Trophoblast cell (in vitro differentiated cells and primary cell): ENCODE measurements around the gene GBP2.
A peak's percentile ranks its signal among the peaks of the same experiment; 100 is the strongest.

ENCODE experiments used
- DNase-seq, 2 donors: peaks; one replicate each; pipeline ENCODE4 v3.0.0-alpha.2; 2016
- H2AFZ ChIP-seq: 2 replicates; pipeline ENCODE4 v1.6.1; 2013; ENCODE audit warnings: low read length, moderate library complexity, mild to moderate bottlenecking; ENCODE audit not compliant: insufficient read depth, poor library complexity
- H2AK5ac ChIP-seq: 2 replicates; pipeline ENCODE4 v1.6.1; 2013; ENCODE audit warnings: mild to moderate bottlenecking, low read length
- H2BK120ac ChIP-seq: 2 replicates; pipeline ENCODE4 v1.6.1; 2013; ENCODE audit warnings: low read length, mild to moderate bottlenecking, moderate library complexity; ENCODE audit not compliant: insufficient read depth, poor library complexity
- H2BK12ac ChIP-seq: 2 replicates; pipeline ENCODE4 v1.6.1; 2013; ENCODE audit warnings: mild to moderate bottlenecking, low read length, moderate library complexity
- H2BK5ac ChIP-seq: 2 replicates; pipeline ENCODE4 v1.6.1; 2013; ENCODE audit warnings: low read length, low read depth, moderate library complexity, mild to moderate bottlenecking; ENCODE audit not compliant: poor library complexity
- H3K14ac ChIP-seq: 2 replicates; pipeline ENCODE4 v1.6.1; 2013; ENCODE audit warnings: mild to moderate bottlenecking, low read length
- H3K18ac ChIP-seq: 2 replicates; pipeline ENCODE4 v1.6.1; 2013; ENCODE audit warnings: mild to moderate bottlenecking, low read length
- H3K23ac ChIP-seq: 2 replicates; pipeline ENCODE4 v1.6.1; 2013; ENCODE audit warnings: low read length
- H3K27ac ChIP-seq: 2 replicates; pipeline ENCODE4 v1.5.1; 2013; ENCODE audit warnings: low read depth, mild to moderate bottlenecking, inconsistent platforms, low read length, moderate library complexity
- H3K27me3 ChIP-seq: 2 replicates; pipeline ENCODE4 v1.6.1; 2013; ENCODE audit warnings: inconsistent platforms, mild to moderate bottlenecking, low read length, moderate library complexity; ENCODE audit not compliant: insufficient read depth
- H3K36me3 ChIP-seq, 2 experiments: 1 replicate in 1 of 2; 2 replicates in 1 of 2; pipeline ENCODE4 v1.6.1; 2013; ENCODE audit warnings: low read length in 2 of 2, mild to moderate bottlenecking in 2 of 2, moderate library complexity in 1 of 2; ENCODE audit not compliant: insufficient read depth in 2 of 2, control insufficient read depth in 1 of 2
- H3K4ac ChIP-seq: 2 replicates; pipeline ENCODE4 v1.6.1; 2013; ENCODE audit warnings: low read depth, mild to moderate bottlenecking, low read length, moderate library complexity
- H3K4me1 ChIP-seq, 2 experiments: 1 replicate in 1 of 2; 2 replicates in 1 of 2; pipeline ENCODE4 v1.6.1; 2013; ENCODE audit warnings: low read length in 2 of 2, mild to moderate bottlenecking in 2 of 2, moderate library complexity in 1 of 2; ENCODE audit not compliant: insufficient read depth in 2 of 2, control insufficient read depth in 1 of 2
- H3K4me2 ChIP-seq: 2 replicates; pipeline ENCODE4 v1.6.1; 2013; ENCODE audit warnings: inconsistent platforms, mild to moderate bottlenecking, low read length, moderate library complexity
- H3K4me3 ChIP-seq: 2 replicates; pipeline ENCODE4 v1.5.1; 2013; ENCODE audit warnings: mild to moderate bottlenecking, low read depth, low read length, inconsistent platforms
- H3K79me1 ChIP-seq: one replicate; pipeline ENCODE4 v1.6.1; 2013; ENCODE audit warnings: low read length
- H3K79me2 ChIP-seq: 2 replicates; pipeline ENCODE4 v1.6.1; 2013; ENCODE audit warnings: low read length, mild to moderate bottlenecking; ENCODE audit not compliant: control insufficient read depth, insufficient read depth, poor library complexity
- H3K9ac ChIP-seq: 2 replicates; pipeline ENCODE4 v1.6.1; 2013; ENCODE audit warnings: mild to moderate bottlenecking, low read length
- H3K9me3 ChIP-seq: 2 replicates; pipeline ENCODE4 v1.6.1; 2013; ENCODE audit warnings: low read depth, mild to moderate bottlenecking, control low read depth, inconsistent platforms, low read length; ENCODE audit not compliant: insufficient read depth
- H4K12ac ChIP-seq: 2 replicates; pipeline ENCODE4 v1.6.1; 2013; ENCODE audit warnings: low read depth, mild to moderate bottlenecking, low read length, moderate library complexity
- H4K8ac ChIP-seq: 2 replicates; pipeline ENCODE4 v1.6.1; 2013; ENCODE audit warnings: low read depth, mild to moderate bottlenecking, low read length, moderate library complexity
- H4K91ac ChIP-seq: one replicate; pipeline ENCODE4 v1.6.1; 2013; ENCODE audit warnings: low read depth, mild to moderate bottlenecking, low read length, moderate library complexity
- WGBS: extraction: QIAGEN DNeasy Blood & Tissue Kit; methylation state at CpG from one replicate; pipeline ENCODE4 v1.1.7; 2013; ENCODE audit warnings: missing lambda C conversion rate; ENCODE audit not compliant: insufficient read length, insufficient coverage; ENCODE audit errors: extremely low coverage; 5-methylcytosine and 5-hydroxymethylcytosine counted together

The GBP2 gene

GRCh38 chr1:89112871-89113613 is 12.9 kb downstream of the GBP2 start:
- Histone ChIP-seq H4K12ac (no peak overlapping the region), H3K23ac (no peak overlapping the region), H2BK12ac (no peak overlapping the region), H3K4me3 (no peak overlapping the region), H2BK5ac (no peak overlapping the region), H3K4me2 (no peak overlapping the region), H2AFZ (no peak overlapping the region), H2BK120ac (no peak overlapping the region), H2AK5ac (no peak overlapping the region), H3K9me3 (no peaks in the 10 kb centered on the region), H3K14ac (no peak overlapping the region), H3K79me1 (no peaks in the 10 kb centered on the region), H3K4ac (no peak overlapping the region), H3K4me1 (no peaks in the 10 kb centered on the region), H3K27me3 (no peaks in the 10 kb centered on the region), H3K79me2 (no peaks in the 10 kb centered on the region), H3K36me3 (no peaks in the 10 kb centered on the region), H3K27ac (no peak overlapping the region), H4K8ac (no peak overlapping the region), H3K18ac (no peak overlapping the region), H3K9ac (no peak overlapping the region), H4K91ac (no peak overlapping the region)
- no CpG with 5 or more reads among the region's 5 CpGs for WGBS
- DNase-seq: peak; percentile 64 to 82

DNA sequence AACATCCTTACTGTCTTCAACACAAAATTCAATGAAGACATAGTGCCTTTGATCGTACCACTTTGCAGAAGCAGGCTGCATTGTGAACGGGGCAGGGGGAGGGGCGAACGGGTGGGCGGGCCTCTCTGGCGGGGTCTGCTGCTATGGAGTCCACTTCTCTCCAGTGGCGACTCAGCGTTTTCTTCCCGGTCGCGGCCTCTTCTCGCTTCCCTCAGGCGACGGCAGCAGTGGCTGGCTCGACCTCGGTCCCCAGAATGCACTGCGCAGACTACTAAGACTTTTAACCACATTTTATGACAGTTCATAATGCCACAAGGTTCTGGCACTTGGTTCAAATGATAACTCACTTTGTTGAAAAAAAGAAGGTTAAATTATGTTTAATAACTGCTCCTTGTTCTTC is 21.2 kb downstream of the GBP2 start:
- no peak overlapping the region for H4K91ac ChIP-seq
- no peak overlapping the region for H4K8ac ChIP-seq
- no peak overlapping the region for H4K12ac ChIP-seq
- no peak overlapping the region for H2BK5ac ChIP-seq
- no peak overlapping the region for H3K4ac ChIP-seq
- H3K27me3 ChIP-seq: no peaks in the 10 kb centered on the region
- H3K14ac ChIP-seq: no peak overlapping the region
- no peak overlapping the region for H3K4me2 ChIP-seq
- no peaks in the 10 kb centered on the region for H3K4me1 ChIP-seq
- H3K4me3 ChIP-seq: no peak overlapping the region
- H2AFZ ChIP-seq: no peak overlapping the region
- H3K9ac ChIP-seq: no peak overlapping the region
- no peaks in the 10 kb centered on the region for H3K79me2 ChIP-seq
- no peak overlapping the region for H2BK12ac ChIP-seq
- DNase-seq: peak; percentile 26 to 35
- H3K79me1 ChIP-seq: no peaks in the 10 kb centered on the region
- H2BK120ac ChIP-seq: no peak overlapping the region
- H3K27ac ChIP-seq: no peak overlapping the region
- no peak overlapping the region for H3K18ac ChIP-seq
- no peak overlapping the region for H2AK5ac ChIP-seq
- H3K36me3 ChIP-seq: no peaks in the 10 kb centered on the region
- no CpG with 5 or more reads among the region's 17 CpGs for WGBS
- H3K9me3 ChIP-seq: peaks cover 2% of the 10 kb centered on the region
- no peak overlapping the region for H3K23ac ChIP-seq

- Histone ChIP-seq H4K12ac (no peak overlapping the region), H4K91ac (no peak overlapping the region), H3K9me3 (peaks cover 2% of the 10 kb centered on the region), H3K79me2 (no peaks in the 10 kb centered on the region), H3K27ac (no peak overlapping the region), H3K9ac (no peak overlapping the region), H2BK12ac (no peak overlapping the region), H3K79me1 (no peaks in the 10 kb centered on the region), H3K14ac (no peak overlapping the region), H3K4me1 (no peaks in the 10 kb centered on the region), H3K23ac (no peak overlapping the region), H3K4me2 (no peak overlapping the region), H2AK5ac (no peak overlapping the region), H3K27me3 (no peaks in the 10 kb centered on the region), H4K8ac (no peak overlapping the region), H3K18ac (no peak overlapping the region), H2AFZ (no peak overlapping the region), H3K4me3 (no peak overlapping the region), H2BK120ac (no peak overlapping the region), H3K4ac (no peak overlapping the region), H2BK5ac (no peak overlapping the region), H3K36me3 (no peaks in the 10 kb centered on the region)
- no CpG with 5 or more reads among the region's 2 CpGs for WGBS
- DNase-seq: peak; percentile 26 to 86
These were observed 21.8 kb downstream of the GBP2 start for GRCh38 chr1:89104147-89104546.

DNA sequence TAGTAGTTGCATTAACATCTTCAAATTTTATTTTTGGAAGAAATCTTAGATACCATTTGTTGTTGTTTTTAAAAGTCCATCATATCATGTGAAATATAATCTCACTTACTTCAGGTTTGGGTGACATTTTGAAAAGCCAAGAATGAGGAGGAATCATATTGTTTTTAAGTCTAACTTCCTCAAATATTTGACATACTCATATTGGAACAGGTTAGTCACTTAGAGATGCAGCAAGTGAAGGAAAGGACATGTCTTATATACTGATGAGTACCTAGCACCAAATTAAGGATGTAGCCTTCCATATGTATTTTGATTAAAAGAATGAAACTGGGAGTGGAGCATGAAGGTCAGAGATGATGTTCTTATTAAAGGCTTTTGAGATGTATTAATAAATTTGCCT is 23.9 kb downstream of the GBP2 start:
- Histone ChIP-seq H3K4me2 (no peak overlapping the region), H2AK5ac (no peak overlapping the region), H3K9ac (no peak overlapping the region), H3K79me2 (no peaks in the 10 kb centered on the region), H3K4me3 (no peak overlapping the region), H3K23ac (no peak overlapping the region), H3K27me3 (no peaks in the 10 kb centered on the region), H3K4ac (no peak overlapping the region), H4K8ac (no peak overlapping the region), H3K14ac (no peak overlapping the region), H2BK5ac (no peak overlapping the region), H3K9me3 (peaks cover 2% of the 10 kb centered on the region), H2BK12ac (no peak overlapping the region), H3K4me1 (no peaks in the 10 kb centered on the region), H3K36me3 (no peaks in the 10 kb centered on the region), H2AFZ (no peak overlapping the region), H4K91ac (no peak overlapping the region), H3K79me1 (no peaks in the 10 kb centered on the region), H4K12ac (no peak overlapping the region), H2BK120ac (no peak overlapping the region), H3K27ac (no peak overlapping the region), H3K18ac (no peak overlapping the region)
- no peak for DNase-seq
